A549 (cell line): ENCODE measurements around the gene TAF4. TPM values are rescaled to one million over a fixed set of nuclear protein-coding genes. Genes with fewer than 3 reads are reported as not detected.

Source experiments
- ATAC-seq, 2 experiments: fragments of 200-7000 bp in 1 of 2; fragments of >200 bp in 1 of 2; cut with Nextera tagmentation in 1 of 2; cut with Tn5 transposase in 1 of 2; 3 replicates each; pipeline versions ENCODE4 v1.8.0 to v1.9.1; 2018 to 2020; ENCODE audit warnings: mild to moderate bottlenecking in 1 of 2, moderate library complexity in 1 of 2
- CTCF ChIA-PET: fragments of 300-600 bp; sonication (Branson Sonifier 250); formaldehyde crosslinking; extraction: SDS; loops from one replicate; lab custom pipeline; 2021; ENCODE audit warnings: antibody characterized with exemption, inconsistent platforms; lab: Yijun Ruan, JAX
- POLR2A ChIA-PET: fragments of 350-600 bp; formaldehyde crosslinking; extraction: SDS; loops from one replicate; lab custom pipeline; 2021; ENCODE audit warnings: antibody characterized with exemption, inconsistent platforms; lab: Yijun Ruan, JAX
- DNase-seq, 2 experiments: peaks; one replicate each; pipeline versions ENCODE4 v3.0.0 to v3.0.0-alpha.2; 2011 to 2016; ENCODE audit warnings: low read depth in 1 of 2, low spot score in 1 of 2
- FAIRE-seq: peaks from 2 replicates; lab custom pipeline; 2011; peaks lifted over from hg19 to GRCh38; lab: Jason Lieb, UNC
- H3K27ac ChIP-seq, 2 experiments: fragments of >200 bp; sonication (Bioruptor Twin); formaldehyde crosslinking; 3 replicates each; pipeline ENCODE4 v1.5.1; 2016 to 2017
- H3K4me1 ChIP-seq: fragments of >200 bp; sonication (Bioruptor Twin); formaldehyde crosslinking; 3 replicates; pipeline ENCODE4 v1.6.1; 2016
- H3K4me2 ChIP-seq: fragments of >200 bp; sonication (Bioruptor Twin); formaldehyde crosslinking; 3 replicates; pipeline ENCODE4 v1.6.1; 2016
- H3K4me3 ChIP-seq: fragments of >200 bp; sonication (Bioruptor Twin); formaldehyde crosslinking; 3 replicates; pipeline ENCODE4 v1.5.1; 2016
- H3K9me3 ChIP-seq: fragments of >200 bp; sonication (Bioruptor Twin); formaldehyde crosslinking; 3 replicates; pipeline ENCODE4 v1.6.1; 2016
- BCL3 ChIP-seq: fragments of >200 bp; sonication (Bioruptor Twin); formaldehyde crosslinking; IDR thresholded peaks from 3 replicates; pipeline ENCODE4 v1.6.1; 2016
- BHLHE40 ChIP-seq: IDR thresholded peaks from 2 replicates; pipeline ENCODE4 v1.6.1; 2012; ENCODE audit warnings: low read depth, low read length, inconsistent platforms
- CBX8 ChIP-seq: fragments of 200-600 bp; sonication (generic); IDR thresholded peaks from 2 replicates; pipeline ENCODE4 v1.6.1; 2016
- EHMT2 ChIP-seq: fragments of 200-600 bp; sonication (generic); IDR thresholded peaks from 2 replicates; pipeline ENCODE4 v1.6.1; 2016; ENCODE audit warnings: antibody characterized with exemption, low read depth, mild to moderate bottlenecking, moderate library complexity
- HDAC2 ChIP-seq: fragments of 200-600 bp; sonication (generic); IDR thresholded peaks from 2 replicates; pipeline ENCODE4 v1.6.1; 2016
- HOXA7 ChIP-seq: fragments of 250-450 bp; sonication (Bioruptor Pico); IDR thresholded peaks from 2 replicates; pipeline ENCODE4 v1.5.0; 2020; ENCODE audit warnings: mild to moderate bottlenecking, moderate library complexity
- HOXB5 ChIP-seq: fragments of 250-450 bp; sonication (Bioruptor Pico); IDR thresholded peaks from 2 replicates; pipeline ENCODE4 v1.5.0; 2020; ENCODE audit warnings: mild to moderate bottlenecking, moderate library complexity
- PHF8 ChIP-seq: fragments of 200-600 bp; sonication (generic); IDR thresholded peaks from 2 replicates; pipeline ENCODE4 v1.6.1; 2016; ENCODE audit warnings: low read depth, mild to moderate bottlenecking, antibody characterized with exemption, moderate library complexity, borderline replicate concordance
- POLR2A ChIP-seq: IDR thresholded peaks from 2 replicates; pipeline ENCODE4 v1.6.1; 2012; ENCODE audit warnings: mild to moderate bottlenecking, low read length
- RAD21 ChIP-seq, 2 experiments: fragments of >200 bp in 1 of 2; sonication (Bioruptor Twin) in 1 of 2; formaldehyde crosslinking in 1 of 2; IDR thresholded peaks in 1 of 2; conservative IDR thresholded peaks in 1 of 2; 2 replicates in 1 of 2; 3 replicates in 1 of 2; pipeline ENCODE4 v1.6.1; 2012 to 2018; ENCODE audit warnings: inconsistent platforms in 1 of 2
- RCOR1 ChIP-seq: fragments of 150-350 bp; IDR thresholded peaks from 2 replicates; pipeline ENCODE4 v1.6.1; 2014; ENCODE audit warnings: antibody characterized with exemption, low read length, low read depth
- REST ChIP-seq: fragments of 200-600 bp; sonication (generic); IDR thresholded peaks from 2 replicates; pipeline ENCODE4 v1.6.1; 2016; ENCODE audit warnings: antibody characterized with exemption, mild to moderate bottlenecking, moderate library complexity
- TFCP2L1 ChIP-seq: fragments of 250-450 bp; sonication (Bioruptor Pico); IDR thresholded peaks from 2 replicates; pipeline ENCODE4 v1.5.0; 2021; ENCODE audit warnings: mild to moderate bottlenecking
- whole genome bisulfite sequencing: methylation state at CpG from one replicate; pipeline ENCODE4 v1.1.6; 2017; ENCODE audit errors: missing lambda C conversion rate; 5-methylcytosine and 5-hydroxymethylcytosine counted together
- polyA plus RNA-seq, 4 experiments: library from polyadenylated mRNA; depleted of rRNA in 3 of 4; stranded (reverse); fragments of >200 nt; fragmentation: RNase III in 1 of 4; extraction: RNeasy Plus Mini Kit Qiagen cat#74134 plus additional on column Dnase treatment in 1 of 4; gene quantifications; 2 replicates in 3 of 4; 3 replicates in 1 of 4; pipeline ENCODE4 v1.2.3, GENCODE V29; 2011 to 2017

The TAF4 gene
- polyA plus RNA-seq, 2 of the 4 experiments (the other 2 are of a cell fraction) = 6.1 to 11.0 TPM

GRCh38 chr20:62021793-62022385 lies 43.8 kb downstream of the TAF4 start:
- Histone ChIP-seq H3K9me3 (no peaks in the 10 kb centered on the region), H3K27ac (no peak overlapping the region), H3K4me1 (no peaks in the 10 kb centered on the region), H3K4me2 (no peak overlapping the region), H3K4me3 (no peak overlapping the region)
- FAIRE-seq (no peak), DNase-seq (no peak), ATAC-seq (no peak)
- ChIA-PET POLR2A (no interaction called here), CTCF (interaction anchor here (0.6 to 4.6 kb wide), 4 partner anchors 11 to 1964 kb away, joined by 4 to 31 read pairs (median 4); no protein-coding TSS in a partner anchor)
- 93% methylated on average over 19 of the region's 19 CpGs for WGBS
- TF ChIP-seq TFCP2L1 (CRISPR knock-in tag) = no peak
- no peak for TF ChIP-seq HDAC2
- no peak for TF ChIP-seq CBX8
- no peak for TF ChIP-seq BCL3
- no peak for TF ChIP-seq POLR2A
- no peak for TF ChIP-seq EHMT2
- no peak for TF ChIP-seq PHF8
- no peak for TF ChIP-seq RCOR1
- no peak for TF ChIP-seq HOXA7 (CRISPR knock-in tag)
- TF ChIP-seq HOXB5 (CRISPR knock-in tag) = no peak
- no peak for TF ChIP-seq RAD21 (conservative IDR thresholded peaks at IDR 0.05 in 1 of 2, IDR thresholded peaks at IDR 0.05 in 1 of 2)
- TF ChIP-seq BHLHE40 = no peak

- CTCF ChIA-PET = interaction anchor here (0.6 to 4.6 kb wide), 3 partner anchors 10 to 1964 kb away, joined by 4 to 31 read pairs (median 4); no protein-coding TSS in a partner anchor
- WGBS = 87% methylated on average over 24 of the region's 25 CpGs
Measured at GRCh38 chr20:62020935-62021701, 44.6 kb downstream of the TAF4 start.

More at GRCh38 chr20:62020935-62021701, 44.6 kb downstream of the TAF4 start:
- Histone ChIP-seq H3K4me2 (no peak overlapping the region), H3K9me3 (no peaks in the 10 kb centered on the region), H3K4me1 (no peaks in the 10 kb centered on the region), H3K4me3 (no peak overlapping the region), H3K27ac (no peak overlapping the region)
- no peak; a peak in 1 of 6 replicates for ATAC-seq
- FAIRE-seq = no peak
- DNase-seq = no peak
- POLR2A ChIA-PET = no interaction called here
- TF ChIP-seq REST (no peak), PHF8 (no peak)
